ENCODE results near the gene GHRH. TPM values are rescaled to one million over a fixed set of nuclear protein-coding genes. Genes with fewer than 3 reads are reported as not detected.

Gene GHRH
- total RNA-seq, 2 donors from 2014 or later: not detected

- DNase-seq: no peak
- Mint-ChIP-seq H3K4me3 (no peak overlapping the region), H3K9me3 (no peaks in the 10 kb centered on the region), H3K4me1 (ENCODE audit: low read depth) (peaks cover 11% of the 10 kb centered on the region), H3K27me3 (ENCODE audit: low read depth) (no peaks in the 10 kb centered on the region), H3K36me3 (ENCODE audit: insufficient read depth in 2 of 2) (no peaks in the 10 kb centered on the region), H3K27ac (no peak overlapping the region)
- ATAC-seq (replicated peaks in 1 of 2): no peak
Observed at GRCh38 chr20:37266940-37267666, 5.5 kb upstream of the GHRH start.

GRCh38 chr20:37265152-37265551, 3.5 kb upstream of the GHRH start:
- DNase-seq (peak; percentile 46 to 52), ATAC-seq (replicated peaks in 1 of 2) (peak; percentile 91 to 94)
- no peaks in the 10 kb centered on the region for H3K9me3 Mint-ChIP-seq
- H3K4me3 Mint-ChIP-seq: no peak overlapping the region
- H3K27ac Mint-ChIP-seq: no peak overlapping the region
- H3K36me3 Mint-ChIP-seq (ENCODE audit: insufficient read depth in 2 of 2): no peaks in the 10 kb centered on the region
- no peaks in the 10 kb centered on the region for H3K27me3 Mint-ChIP-seq (ENCODE audit: low read depth)
- peaks cover 11% of the 10 kb centered on the region for H3K4me1 Mint-ChIP-seq (ENCODE audit: low read depth)

GRCh38 chr20:37263686-37264085, 2.1 kb upstream of the GHRH start:
- no peak for ATAC-seq (replicated peaks in 1 of 2)
- Mint-ChIP-seq H3K4me3 (no peak overlapping the region), H3K36me3 (ENCODE audit: insufficient read depth in 2 of 2) (no peaks in the 10 kb centered on the region), H3K9me3 (no peaks in the 10 kb centered on the region), H3K27me3 (ENCODE audit: low read depth) (no peaks in the 10 kb centered on the region), H3K4me1 (ENCODE audit: low read depth) (peaks cover 11% of the 10 kb centered on the region), H3K27ac (no peak overlapping the region)
- DNase-seq: no peak

DNA sequence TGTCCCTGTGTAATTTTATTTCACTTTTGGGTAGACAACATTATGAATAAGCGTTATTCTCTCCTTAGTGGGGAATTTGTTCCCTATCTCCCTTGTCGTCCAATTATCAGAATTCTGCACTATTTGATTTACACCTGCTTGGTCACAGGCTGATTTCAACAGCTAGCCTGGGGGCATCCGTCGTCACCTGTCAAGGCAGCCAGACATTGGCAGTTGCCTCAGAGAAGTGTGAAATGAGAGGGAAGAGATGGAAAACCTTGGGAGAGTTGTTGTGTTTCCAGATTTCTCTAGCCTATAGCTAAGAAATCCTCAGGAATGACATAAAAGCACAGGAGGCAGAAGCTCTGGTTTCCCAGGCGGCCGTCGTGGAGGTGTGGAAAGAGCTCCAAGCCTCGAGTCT, 891 bp upstream of the GHRH start:
- Mint-ChIP-seq H3K36me3 (ENCODE audit: insufficient read depth in 2 of 2) (no peaks in the 10 kb centered on the region), H3K27me3 (ENCODE audit: low read depth) (no peaks in the 10 kb centered on the region), H3K4me1 (ENCODE audit: low read depth) (peaks cover 11% of the 10 kb centered on the region), H3K4me3 (no peak overlapping the region), H3K9me3 (no peaks in the 10 kb centered on the region), H3K27ac (no peak overlapping the region)
- no peak for ATAC-seq (replicated peaks in 1 of 2)
- no peak for DNase-seq

GRCh38 chr20:37260923-37261322, 691 bp downstream of the GHRH start:
- H3K27me3 Mint-ChIP-seq (ENCODE audit: low read depth): no peaks in the 10 kb centered on the region
- no peak for ATAC-seq (replicated peaks in 1 of 2)
- DNase-seq: no peak
- H3K36me3 Mint-ChIP-seq (ENCODE audit: insufficient read depth in 2 of 2): no peaks in the 10 kb centered on the region
- H3K4me1 Mint-ChIP-seq (ENCODE audit: low read depth): peaks cover 5% of the 10 kb centered on the region
- H3K27ac Mint-ChIP-seq: no peak overlapping the region
- no peaks in the 10 kb centered on the region for H3K9me3 Mint-ChIP-seq
- no peak overlapping the region for H3K4me3 Mint-ChIP-seq

DNA sequence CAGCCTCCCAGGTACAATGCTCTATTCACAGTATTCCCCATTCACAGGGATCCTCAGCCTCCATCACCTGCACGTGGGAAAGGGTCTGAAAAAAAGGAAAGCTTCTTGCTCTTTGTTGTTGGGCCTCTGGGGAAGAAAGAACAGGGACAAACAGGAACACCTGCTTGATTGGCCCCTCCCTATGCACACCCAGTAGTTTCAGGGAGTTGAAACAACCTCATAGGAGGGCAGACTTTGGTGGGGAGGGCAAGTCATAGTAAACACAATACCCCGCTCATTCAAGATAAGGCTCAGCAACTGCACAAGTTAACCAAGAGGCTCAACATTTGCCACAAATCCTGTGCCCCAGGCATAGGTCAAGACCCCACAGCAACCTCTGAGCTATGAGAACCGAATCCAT, 1.7 kb downstream of the GHRH start:
- no peaks in the 10 kb centered on the region for H3K27me3 Mint-ChIP-seq (ENCODE audit: low read depth)
- DNase-seq (no peak), ATAC-seq (replicated peaks in 1 of 2) (no peak)
- peaks cover 3% of the 10 kb centered on the region for H3K4me1 Mint-ChIP-seq (ENCODE audit: low read depth)
- no peaks in the 10 kb centered on the region for H3K9me3 Mint-ChIP-seq
- no peaks in the 10 kb centered on the region for H3K36me3 Mint-ChIP-seq (ENCODE audit: insufficient read depth in 2 of 2)
- H3K27ac Mint-ChIP-seq: no peak overlapping the region
- H3K4me3 Mint-ChIP-seq: no peak overlapping the region

DNA sequence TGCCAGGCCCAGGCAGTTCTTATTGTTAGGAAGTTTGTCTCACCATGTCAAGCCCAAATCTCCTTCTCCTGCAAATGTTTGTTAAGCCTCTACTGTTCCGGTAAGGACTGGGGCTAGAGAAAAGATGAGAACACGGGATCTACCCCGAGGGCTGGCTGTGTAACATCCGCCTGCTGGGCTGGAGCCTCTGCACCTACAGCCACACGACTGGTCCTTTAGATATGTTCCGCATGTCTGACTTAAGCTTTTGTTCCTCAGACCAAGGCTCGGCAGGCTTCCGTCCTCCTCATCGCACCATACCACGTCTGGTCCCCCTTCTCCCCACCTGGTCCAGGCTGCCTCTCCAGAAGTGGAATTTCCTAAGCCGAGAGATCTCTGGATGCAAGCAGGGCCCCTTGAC, 2.6 kb downstream of the GHRH start:
- Mint-ChIP-seq H3K36me3 (ENCODE audit: insufficient read depth in 2 of 2) (no peaks in the 10 kb centered on the region), H3K4me3 (no peak overlapping the region), H3K27me3 (ENCODE audit: low read depth) (no peaks in the 10 kb centered on the region), H3K27ac (no peak overlapping the region), H3K4me1 (ENCODE audit: low read depth) (no peaks in the 10 kb centered on the region), H3K9me3 (no peaks in the 10 kb centered on the region)
- no peak for DNase-seq
- no peak for ATAC-seq (replicated peaks in 1 of 2)

GRCh38 chr20:37257988-37258387, 3.6 kb downstream of the GHRH start:
- Mint-ChIP-seq H3K9me3 (no peaks in the 10 kb centered on the region), H3K36me3 (ENCODE audit: insufficient read depth in 2 of 2) (no peaks in the 10 kb centered on the region), H3K27ac (no peak overlapping the region), H3K4me1 (ENCODE audit: low read depth) (no peaks in the 10 kb centered on the region), H3K27me3 (ENCODE audit: low read depth) (no peaks in the 10 kb centered on the region), H3K4me3 (no peak overlapping the region)
- DNase-seq: no peak
- no peak for ATAC-seq (replicated peaks in 1 of 2)

- ATAC-seq (replicated peaks in 1 of 2) (no peak), DNase-seq (no peak)
- H3K27ac Mint-ChIP-seq: no peak overlapping the region
- no peaks in the 10 kb centered on the region for H3K9me3 Mint-ChIP-seq
- H3K4me1 Mint-ChIP-seq (ENCODE audit: low read depth): no peaks in the 10 kb centered on the region
- H3K27me3 Mint-ChIP-seq (ENCODE audit: low read depth): no peaks in the 10 kb centered on the region
- no peak overlapping the region for H3K4me3 Mint-ChIP-seq
- no peaks in the 10 kb centered on the region for H3K36me3 Mint-ChIP-seq (ENCODE audit: insufficient read depth in 2 of 2)
Observed at GRCh38 chr20:37257530-37257929, 4.1 kb downstream of the GHRH start.

GRCh38 chr20:37256286-37256685, 5.3 kb downstream of the GHRH start:
- Mint-ChIP-seq H3K36me3 (ENCODE audit: insufficient read depth in 2 of 2) (no peaks in the 10 kb centered on the region), H3K9me3 (no peaks in the 10 kb centered on the region)

GRCh38 chr20:37254114-37254878, 7.3 kb downstream of the GHRH start:
- Mint-ChIP-seq H3K9me3 (no peaks in the 10 kb centered on the region), H3K36me3 (ENCODE audit: insufficient read depth in 2 of 2) (no peaks in the 10 kb centered on the region), H3K27ac (no peak overlapping the region), H3K27me3 (ENCODE audit: low read depth) (no peaks in the 10 kb centered on the region), H3K4me3 (no peak overlapping the region), H3K4me1 (ENCODE audit: low read depth) (no peaks in the 10 kb centered on the region)
- ATAC-seq (replicated peaks in 1 of 2): no peak
- DNase-seq: no peak

More at GRCh38 chr20:37256286-37256685, 5.3 kb downstream of the GHRH start:
- DNase-seq (no peak), ATAC-seq (replicated peaks in 1 of 2) (no peak)
- Mint-ChIP-seq H3K4me1 (ENCODE audit: low read depth) (no peaks in the 10 kb centered on the region), H3K27me3 (ENCODE audit: low read depth) (no peaks in the 10 kb centered on the region), H3K4me3 (no peak overlapping the region), H3K27ac (no peak overlapping the region)

- Mint-ChIP-seq H3K27ac (no peak overlapping the region), H3K36me3 (ENCODE audit: insufficient read depth in 2 of 2) (no peaks in the 10 kb centered on the region), H3K27me3 (ENCODE audit: low read depth) (no peaks in the 10 kb centered on the region), H3K9me3 (no peaks in the 10 kb centered on the region), H3K4me1 (ENCODE audit: low read depth) (no peaks in the 10 kb centered on the region), H3K4me3 (no peak overlapping the region)
- no peak for ATAC-seq (replicated peaks in 1 of 2)
- no peak for DNase-seq
Observed at GRCh38 chr20:37253087-37253486, 8.5 kb downstream of the GHRH start.

- H3K27ac Mint-ChIP-seq: no peak overlapping the region
- ATAC-seq (replicated peaks in 1 of 2): no peak
- no peak for DNase-seq
- no peak overlapping the region for H3K4me3 Mint-ChIP-seq
- no peaks in the 10 kb centered on the region for H3K27me3 Mint-ChIP-seq (ENCODE audit: low read depth)
- no peaks in the 10 kb centered on the region for H3K36me3 Mint-ChIP-seq (ENCODE audit: insufficient read depth in 2 of 2)
- no peaks in the 10 kb centered on the region for H3K4me1 Mint-ChIP-seq (ENCODE audit: low read depth)
- no peaks in the 10 kb centered on the region for H3K9me3 Mint-ChIP-seq
Observed at GRCh38 chr20:37251825-37252477, 9.7 kb downstream of the GHRH start.
